Nephron (organoid): ENCODE results near the gene NSRP1.
"Not testable (repeated sequence)": the region's sequence is repeated elsewhere in the genome, so short reads cannot be mapped to it uniquely, and the experiment has no call there.

Experiments
- H3K27ac Mint-ChIP-seq, 3 experiments: 2 replicates each; pipeline ENCODE4 v1.8.0; 2020; ENCODE audit warnings: mixed read lengths in 3 of 3, mild to moderate bottlenecking in 2 of 3, moderate library complexity in 1 of 3
- H3K27me3 Mint-ChIP-seq: 2 replicates; pipeline ENCODE4 v1.8.0; 2021; ENCODE audit warnings: low read depth, mild to moderate bottlenecking, moderate library complexity, mixed read lengths
- H3K36me3 Mint-ChIP-seq: 2 replicates; pipeline ENCODE4 v1.8.0; 2020; ENCODE audit warnings: low read depth, mixed read lengths
- H3K4me1 Mint-ChIP-seq: 2 replicates; pipeline ENCODE4 v1.8.0; 2020; ENCODE audit warnings: mixed read lengths
- H3K4me3 Mint-ChIP-seq, 3 experiments: 2 replicates each; pipeline ENCODE4 v1.8.0; 2020; ENCODE audit warnings: mild to moderate bottlenecking in 3 of 3, mixed read lengths in 3 of 3, moderate library complexity in 2 of 3
- H3K9me3 Mint-ChIP-seq: 2 replicates; pipeline ENCODE4 v1.8.0; 2020; ENCODE audit warnings: mixed read lengths
- TF ChIP-seq, protein P1 (sequence below), 3 experiments: fragments of 200-600 bp; sonication (generic); IDR thresholded peaks; one replicate each; pipeline ENCODE4 v1.5.0; 2021; ENCODE audit warnings: antibody characterized with exemption in 3 of 3; ENCODE audit not compliant: unreplicated experiment in 3 of 3

The NSRP1 gene

DNA sequence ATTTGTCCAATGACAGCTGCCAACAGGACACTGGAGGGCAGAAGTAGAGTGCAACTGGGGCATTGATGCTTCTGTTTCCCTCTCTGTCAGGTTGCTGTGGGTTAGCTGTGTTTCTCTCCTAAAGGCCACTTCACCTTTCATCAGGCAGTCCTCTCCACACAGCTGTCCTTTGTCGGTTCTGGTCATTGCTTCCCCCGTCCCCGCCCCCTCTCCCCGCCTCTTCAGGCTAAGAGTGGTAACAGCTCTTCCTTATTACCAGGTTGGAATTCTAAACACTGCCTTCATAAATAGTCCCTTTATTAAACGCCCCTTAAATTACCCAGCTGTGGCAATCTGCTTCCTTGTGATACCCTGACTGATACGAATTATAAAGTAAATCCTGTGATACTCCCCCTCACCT is 31.8 kb upstream of the NSRP1 start:
- H3K4me1 Mint-ChIP-seq, result peaks cover 10% of the 10 kb centered on the region
- TF ChIP-seq, protein P1, sequence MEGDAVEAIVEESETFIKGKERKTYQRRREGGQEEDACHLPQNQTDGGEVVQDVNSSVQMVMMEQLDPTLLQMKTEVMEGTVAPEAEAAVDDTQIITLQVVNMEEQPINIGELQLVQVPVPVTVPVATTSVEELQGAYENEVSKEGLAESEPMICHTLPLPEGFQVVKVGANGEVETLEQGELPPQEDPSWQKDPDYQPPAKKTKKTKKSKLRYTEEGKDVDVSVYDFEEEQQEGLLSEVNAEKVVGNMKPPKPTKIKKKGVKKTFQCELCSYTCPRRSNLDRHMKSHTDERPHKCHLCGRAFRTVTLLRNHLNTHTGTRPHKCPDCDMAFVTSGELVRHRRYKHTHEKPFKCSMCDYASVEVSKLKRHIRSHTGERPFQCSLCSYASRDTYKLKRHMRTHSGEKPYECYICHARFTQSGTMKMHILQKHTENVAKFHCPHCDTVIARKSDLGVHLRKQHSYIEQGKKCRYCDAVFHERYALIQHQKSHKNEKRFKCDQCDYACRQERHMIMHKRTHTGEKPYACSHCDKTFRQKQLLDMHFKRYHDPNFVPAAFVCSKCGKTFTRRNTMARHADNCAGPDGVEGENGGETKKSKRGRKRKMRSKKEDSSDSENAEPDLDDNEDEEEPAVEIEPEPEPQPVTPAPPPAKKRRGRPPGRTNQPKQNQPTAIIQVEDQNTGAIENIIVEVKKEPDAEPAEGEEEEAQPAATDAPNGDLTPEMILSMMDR (IDR thresholded peaks at IDR 0.05; ENCODE audit: unreplicated experiment in 3 of 3), result no peak
- peaks cover 3% of the 10 kb centered on the region for H3K9me3 Mint-ChIP-seq
- H3K27me3 Mint-ChIP-seq, result no peaks in the 10 kb centered on the region
- H3K36me3 Mint-ChIP-seq, result no peaks in the 10 kb centered on the region
- H3K4me3 Mint-ChIP-seq, result no peak overlapping the region
- peak overlapping the region in 1 of 3 experiments; percentile 1 for H3K27ac Mint-ChIP-seq

DNA sequence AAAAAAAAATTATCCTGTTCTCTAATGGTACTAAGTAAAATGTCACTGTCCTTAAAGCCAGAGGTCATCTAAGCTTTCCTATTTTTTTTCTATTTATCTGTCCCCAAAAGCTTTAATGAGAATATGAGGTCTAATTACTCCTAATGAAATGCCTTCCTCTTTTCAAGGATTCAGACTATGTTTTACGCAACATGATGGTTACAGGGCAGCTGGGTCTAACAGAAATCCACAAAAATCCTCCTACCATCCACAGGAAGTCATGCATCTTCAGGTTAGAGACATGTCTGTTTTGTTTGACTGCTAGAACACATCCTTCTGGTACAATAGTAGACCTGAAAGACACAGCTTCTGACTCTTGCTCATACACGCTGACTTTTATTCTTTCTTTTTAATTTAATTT is 29.7 kb upstream of the NSRP1 start:
- Mint-ChIP-seq H3K36me3 (no peaks in the 10 kb centered on the region), H3K27me3 (no peaks in the 10 kb centered on the region), H3K9me3 (peaks cover 3% of the 10 kb centered on the region), H3K4me3 (no peak overlapping the region), H3K27ac (no peak overlapping the region), H3K4me1 (peaks cover 14% of the 10 kb centered on the region)
- TF ChIP-seq, protein P1 (IDR thresholded peaks at IDR 0.05; ENCODE audit: unreplicated experiment in 3 of 3), result no peak

GRCh38 chr17:30087431-30087830 is 29.2 kb upstream of the NSRP1 start:
- H3K9me3 Mint-ChIP-seq, H3K36me3 Mint-ChIP-seq, H3K27ac Mint-ChIP-seq, H3K27me3 Mint-ChIP-seq, H3K4me3 Mint-ChIP-seq: not testable (repeated sequence)
- H3K4me1 Mint-ChIP-seq, result peaks cover 14% of the 10 kb centered on the region

DNA sequence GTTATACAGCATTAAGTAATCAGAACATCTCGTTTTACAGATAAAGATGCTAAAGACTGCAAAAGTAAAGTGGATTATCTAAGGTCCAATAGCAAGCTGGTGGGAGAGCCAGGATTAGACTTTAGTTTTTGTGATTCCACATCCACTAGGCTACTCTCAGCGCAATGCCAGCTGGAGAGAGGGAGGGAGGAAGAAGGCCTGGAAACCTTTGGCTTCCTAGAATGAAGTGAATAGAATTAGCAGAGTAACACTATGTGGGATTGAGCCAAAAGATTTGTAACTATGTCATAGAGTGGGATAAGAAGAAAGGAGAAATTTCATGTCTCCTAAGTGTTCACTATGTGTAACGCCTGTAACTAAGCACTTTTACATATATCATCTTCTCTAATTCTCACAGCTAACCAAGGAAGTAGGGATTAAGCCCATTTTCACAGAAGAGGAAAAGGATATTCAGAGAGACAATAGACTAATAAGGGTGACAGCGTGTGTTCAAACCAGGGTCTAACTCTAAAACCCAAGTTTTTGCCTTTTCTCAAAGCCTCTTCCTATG is 25.4 kb upstream of the NSRP1 start:
- Mint-ChIP-seq H3K9me3 (peaks cover 3% of the 10 kb centered on the region), H3K4me3 (no peak overlapping the region), H3K27ac (no peak overlapping the region), H3K36me3 (no peaks in the 10 kb centered on the region), H3K4me1 (peaks cover 4% of the 10 kb centered on the region), H3K27me3 (peaks cover 12% of the 10 kb centered on the region)
- TF ChIP-seq, protein P1 (IDR thresholded peaks at IDR 0.05; ENCODE audit: unreplicated experiment in 3 of 3), result no peak

DNA sequence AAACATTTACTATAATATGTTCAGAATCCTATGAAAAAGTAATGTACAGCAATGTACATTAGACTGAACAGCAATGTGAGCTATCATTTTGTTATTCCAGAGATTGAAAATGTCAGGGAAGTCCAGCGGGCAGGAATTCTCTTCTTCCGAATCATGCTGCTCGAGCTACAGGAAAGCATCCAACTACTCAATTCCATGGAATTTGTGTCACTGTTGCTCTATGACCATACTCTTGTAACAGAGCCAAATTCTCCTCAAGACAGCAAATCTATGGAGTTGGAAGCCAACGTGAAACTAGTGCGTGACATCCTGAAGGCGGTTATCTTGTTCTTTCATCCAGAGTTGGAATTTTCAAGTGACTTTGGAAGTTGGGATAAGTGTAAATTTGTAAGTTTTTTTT is 24.8 kb upstream of the NSRP1 start:
- H3K36me3 Mint-ChIP-seq, result no peaks in the 10 kb centered on the region
- peaks cover 3% of the 10 kb centered on the region for H3K9me3 Mint-ChIP-seq
- peaks cover 12% of the 10 kb centered on the region for H3K27me3 Mint-ChIP-seq
- no peak overlapping the region for H3K4me3 Mint-ChIP-seq
- H3K4me1 Mint-ChIP-seq, result peaks cover 4% of the 10 kb centered on the region
- H3K27ac Mint-ChIP-seq, result no peak overlapping the region
- TF ChIP-seq, protein P1 (IDR thresholded peaks at IDR 0.05; ENCODE audit: unreplicated experiment in 3 of 3), result no peak

DNA sequence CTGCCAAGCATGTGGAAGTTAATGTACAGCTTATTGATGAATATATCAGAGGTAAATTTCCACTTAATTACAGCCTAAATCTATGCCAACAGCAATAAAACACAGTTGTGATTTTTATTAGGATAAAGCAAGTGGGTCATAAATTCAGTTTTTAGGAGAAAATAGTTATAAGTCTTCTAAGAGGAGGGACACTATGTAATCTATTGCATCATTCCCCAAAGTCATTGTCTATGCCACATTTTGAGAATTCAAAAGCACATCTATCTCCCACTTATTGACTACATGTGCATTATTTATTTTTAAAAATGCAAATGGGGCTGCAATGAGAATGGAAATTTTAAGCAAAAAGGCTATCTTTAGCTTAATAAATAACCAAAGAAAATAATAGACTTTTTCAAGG is 23.7 kb upstream of the NSRP1 start:
- Mint-ChIP-seq H3K4me1 (peaks cover 4% of the 10 kb centered on the region), H3K36me3 (no peaks in the 10 kb centered on the region), H3K4me3 (no peak overlapping the region), H3K27me3 (peaks cover 12% of the 10 kb centered on the region), H3K27ac (no peak overlapping the region), H3K9me3 (no peaks in the 10 kb centered on the region)
- TF ChIP-seq, protein P1 (IDR thresholded peaks at IDR 0.05; ENCODE audit: unreplicated experiment in 3 of 3), result no peak
